WTC11 (cell line): ENCODE results near the gene PPP1R12A.

Experiments
- CREB1 ChIP-seq: sonication (generic); formaldehyde crosslinking; IDR thresholded peaks from 2 replicates; pipeline ENCODE4 v1.8.0; 2023; ENCODE audit warnings: mild to moderate bottlenecking, missing genetic modification reagents
- FOXJ3 ChIP-seq: sonication (generic); formaldehyde crosslinking; IDR thresholded peaks from 2 replicates; pipeline ENCODE4 v1.9.0; 2021; ENCODE audit warnings: missing genetic modification reagents, mild to moderate bottlenecking, borderline replicate concordance
- KAT7 ChIP-seq: sonication (generic); formaldehyde crosslinking; IDR thresholded peaks from 2 replicates; pipeline ENCODE4 v1.8.1; 2023; ENCODE audit warnings: missing genetic modification reagents, mild to moderate bottlenecking, borderline replicate concordance
- MYBL2 ChIP-seq: sonication (generic); formaldehyde crosslinking; IDR thresholded peaks from 2 replicates; pipeline ENCODE4 v1.8.1; 2023; ENCODE audit warnings: mild to moderate bottlenecking, moderate library complexity, missing genetic modification reagents
- SOX15 ChIP-seq: fragments of 250-450 bp; sonication (Bioruptor Pico); IDR thresholded peaks from 2 replicates; pipeline ENCODE4 v1.9.0; 2021; ENCODE audit warnings: mild to moderate bottlenecking
- SP1 ChIP-seq: sonication (generic); formaldehyde crosslinking; conservative IDR thresholded peaks from 2 replicates; pipeline ENCODE4 v1.8.1; 2022; ENCODE audit warnings: missing genetic modification reagents
- TEAD4 ChIP-seq: sonication (generic); formaldehyde crosslinking; IDR thresholded peaks from 2 replicates; pipeline ENCODE4 v1.8.0; 2022; ENCODE audit warnings: mild to moderate bottlenecking, missing genetic modification reagents
- ZNF121 ChIP-seq: sonication (generic); formaldehyde crosslinking; IDR thresholded peaks from 2 replicates; pipeline ENCODE4 v1.8.0; 2023; ENCODE audit warnings: missing genetic modification reagents
- TF ChIP-seq, protein P1 (sequence below): sonication (generic); formaldehyde crosslinking; IDR thresholded peaks from 2 replicates; pipeline ENCODE4 v1.8.1; 2022; ENCODE audit warnings: low read depth, missing genetic modification reagents, borderline replicate concordance
- TF ChIP-seq, protein P2 (sequence below): fragments of 200-600 bp; IDR thresholded peaks from 2 replicates; pipeline ENCODE4 v1.8.0; 2022; ENCODE audit warnings: antibody characterized with exemption
- TF ChIP-seq, protein P3 (sequence below): sonication (generic); formaldehyde crosslinking; IDR thresholded peaks from 2 replicates; pipeline ENCODE4 v1.8.0; 2023; ENCODE audit warnings: missing genetic modification reagents
- TF ChIP-seq, protein P4 (sequence below): sonication (generic); formaldehyde crosslinking; IDR thresholded peaks from 2 replicates; pipeline ENCODE4 v1.8.1; 2023; ENCODE audit warnings: mild to moderate bottlenecking, missing genetic modification reagents, moderate library complexity
- TF ChIP-seq, protein P5 (sequence below): sonication (generic); formaldehyde crosslinking; IDR thresholded peaks from 2 replicates; pipeline ENCODE4 v1.8.0; 2022; ENCODE audit warnings: mild to moderate bottlenecking, missing genetic modification reagents
- TF ChIP-seq, protein P6 (sequence below): sonication (generic); formaldehyde crosslinking; IDR thresholded peaks from 2 replicates; pipeline ENCODE4 v1.8.0; 2022; ENCODE audit warnings: mild to moderate bottlenecking, missing genetic modification reagents

DNA sequence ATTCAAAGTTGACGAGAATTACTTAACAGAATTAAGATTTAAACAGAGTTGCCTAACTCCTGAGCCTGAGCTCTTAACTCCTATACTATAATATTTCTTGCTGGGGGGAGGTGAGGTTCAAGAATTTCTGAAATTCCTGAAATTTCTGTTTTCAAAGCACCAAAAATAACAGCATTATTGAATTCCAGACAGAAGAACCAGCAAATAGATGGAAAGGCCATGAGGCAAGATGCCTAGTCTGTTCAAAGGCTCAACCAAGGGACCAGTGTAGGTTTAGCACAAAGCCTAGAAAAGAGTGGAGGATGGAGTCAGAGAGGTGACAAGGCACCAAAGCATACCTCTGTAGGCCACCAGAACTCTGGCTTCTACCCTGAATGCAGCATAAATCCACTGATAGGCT, 76.4 kb downstream of the PPP1R12A start:
- TF ChIP-seq, protein P1, sequence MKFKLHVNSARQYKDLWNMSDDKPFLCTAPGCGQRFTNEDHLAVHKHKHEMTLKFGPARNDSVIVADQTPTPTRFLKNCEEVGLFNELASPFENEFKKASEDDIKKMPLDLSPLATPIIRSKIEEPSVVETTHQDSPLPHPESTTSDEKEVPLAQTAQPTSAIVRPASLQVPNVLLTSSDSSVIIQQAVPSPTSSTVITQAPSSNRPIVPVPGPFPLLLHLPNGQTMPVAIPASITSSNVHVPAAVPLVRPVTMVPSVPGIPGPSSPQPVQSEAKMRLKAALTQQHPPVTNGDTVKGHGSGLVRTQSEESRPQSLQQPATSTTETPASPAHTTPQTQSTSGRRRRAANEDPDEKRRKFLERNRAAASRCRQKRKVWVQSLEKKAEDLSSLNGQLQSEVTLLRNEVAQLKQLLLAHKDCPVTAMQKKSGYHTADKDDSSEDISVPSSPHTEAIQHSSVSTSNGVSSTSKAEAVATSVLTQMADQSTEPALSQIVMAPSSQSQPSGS (CRISPR knock-in tag), result no peak
- TF ChIP-seq SP1 (CRISPR knock-in tag), result no peak
- TF ChIP-seq KAT7 (CRISPR knock-in tag), result no peak
- no peak for TF ChIP-seq ZNF121
- TF ChIP-seq, protein P2, sequence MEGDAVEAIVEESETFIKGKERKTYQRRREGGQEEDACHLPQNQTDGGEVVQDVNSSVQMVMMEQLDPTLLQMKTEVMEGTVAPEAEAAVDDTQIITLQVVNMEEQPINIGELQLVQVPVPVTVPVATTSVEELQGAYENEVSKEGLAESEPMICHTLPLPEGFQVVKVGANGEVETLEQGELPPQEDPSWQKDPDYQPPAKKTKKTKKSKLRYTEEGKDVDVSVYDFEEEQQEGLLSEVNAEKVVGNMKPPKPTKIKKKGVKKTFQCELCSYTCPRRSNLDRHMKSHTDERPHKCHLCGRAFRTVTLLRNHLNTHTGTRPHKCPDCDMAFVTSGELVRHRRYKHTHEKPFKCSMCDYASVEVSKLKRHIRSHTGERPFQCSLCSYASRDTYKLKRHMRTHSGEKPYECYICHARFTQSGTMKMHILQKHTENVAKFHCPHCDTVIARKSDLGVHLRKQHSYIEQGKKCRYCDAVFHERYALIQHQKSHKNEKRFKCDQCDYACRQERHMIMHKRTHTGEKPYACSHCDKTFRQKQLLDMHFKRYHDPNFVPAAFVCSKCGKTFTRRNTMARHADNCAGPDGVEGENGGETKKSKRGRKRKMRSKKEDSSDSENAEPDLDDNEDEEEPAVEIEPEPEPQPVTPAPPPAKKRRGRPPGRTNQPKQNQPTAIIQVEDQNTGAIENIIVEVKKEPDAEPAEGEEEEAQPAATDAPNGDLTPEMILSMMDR, result no peak
- TF ChIP-seq, protein P3, sequence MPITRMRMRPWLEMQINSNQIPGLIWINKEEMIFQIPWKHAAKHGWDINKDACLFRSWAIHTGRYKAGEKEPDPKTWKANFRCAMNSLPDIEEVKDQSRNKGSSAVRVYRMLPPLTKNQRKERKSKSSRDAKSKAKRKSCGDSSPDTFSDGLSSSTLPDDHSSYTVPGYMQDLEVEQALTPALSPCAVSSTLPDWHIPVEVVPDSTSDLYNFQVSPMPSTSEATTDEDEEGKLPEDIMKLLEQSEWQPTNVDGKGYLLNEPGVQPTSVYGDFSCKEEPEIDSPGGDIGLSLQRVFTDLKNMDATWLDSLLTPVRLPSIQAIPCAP (CRISPR knock-in tag), result no peak
- no peak for TF ChIP-seq SOX15 (CRISPR knock-in tag)
- TF ChIP-seq, protein P4, sequence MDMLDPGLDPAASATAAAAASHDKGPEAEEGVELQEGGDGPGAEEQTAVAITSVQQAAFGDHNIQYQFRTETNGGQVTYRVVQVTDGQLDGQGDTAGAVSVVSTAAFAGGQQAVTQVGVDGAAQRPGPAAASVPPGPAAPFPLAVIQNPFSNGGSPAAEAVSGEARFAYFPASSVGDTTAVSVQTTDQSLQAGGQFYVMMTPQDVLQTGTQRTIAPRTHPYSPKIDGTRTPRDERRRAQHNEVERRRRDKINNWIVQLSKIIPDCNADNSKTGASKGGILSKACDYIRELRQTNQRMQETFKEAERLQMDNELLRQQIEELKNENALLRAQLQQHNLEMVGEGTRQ, result no peak
- TF ChIP-seq TEAD4, result no peak
- TF ChIP-seq, protein P5, sequence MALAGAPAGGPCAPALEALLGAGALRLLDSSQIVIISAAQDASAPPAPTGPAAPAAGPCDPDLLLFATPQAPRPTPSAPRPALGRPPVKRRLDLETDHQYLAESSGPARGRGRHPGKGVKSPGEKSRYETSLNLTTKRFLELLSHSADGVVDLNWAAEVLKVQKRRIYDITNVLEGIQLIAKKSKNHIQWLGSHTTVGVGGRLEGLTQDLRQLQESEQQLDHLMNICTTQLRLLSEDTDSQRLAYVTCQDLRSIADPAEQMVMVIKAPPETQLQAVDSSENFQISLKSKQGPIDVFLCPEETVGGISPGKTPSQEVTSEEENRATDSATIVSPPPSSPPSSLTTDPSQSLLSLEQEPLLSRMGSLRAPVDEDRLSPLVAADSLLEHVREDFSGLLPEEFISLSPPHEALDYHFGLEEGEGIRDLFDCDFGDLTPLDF, result no peak
- TF ChIP-seq MYBL2 (CRISPR knock-in tag), result no peak
- TF ChIP-seq FOXJ3 (CRISPR knock-in tag), result no peak
- TF ChIP-seq, protein P6, sequence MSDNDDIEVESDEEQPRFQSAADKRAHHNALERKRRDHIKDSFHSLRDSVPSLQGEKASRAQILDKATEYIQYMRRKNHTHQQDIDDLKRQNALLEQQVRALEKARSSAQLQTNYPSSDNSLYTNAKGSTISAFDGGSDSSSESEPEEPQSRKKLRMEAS (CRISPR knock-in tag), result no peak
- TF ChIP-seq CREB1 (CRISPR knock-in tag), result no peak
